A673 (cell line): ENCODE measurements around the gene SLC2A13.

Source experiments
- EZH2 ChIP-seq: fragments of 200-600 bp; sonication (generic); IDR thresholded peaks from 2 replicates; pipeline ENCODE4 v1.6.1; 2017; ENCODE audit warnings: borderline replicate concordance, low read depth, mild to moderate bottlenecking, mixed read lengths, antibody characterized with exemption, low read length; ENCODE audit not compliant: poor library complexity, severe bottlenecking
- TF ChIP-seq, protein P1 (sequence below): fragments of 300-800, 200-600 bp; sonication (generic); conservative IDR thresholded peaks from 2 replicates; pipeline ENCODE4 v1.5.1; 2017; ENCODE audit warnings: low read depth, mild to moderate bottlenecking, antibody characterized with exemption, low read length, moderate library complexity, mixed read lengths

GRCh38 chr12:40013847-40014246, 92.0 kb downstream of the SLC2A13 start:
- TF ChIP-seq, protein P1, sequence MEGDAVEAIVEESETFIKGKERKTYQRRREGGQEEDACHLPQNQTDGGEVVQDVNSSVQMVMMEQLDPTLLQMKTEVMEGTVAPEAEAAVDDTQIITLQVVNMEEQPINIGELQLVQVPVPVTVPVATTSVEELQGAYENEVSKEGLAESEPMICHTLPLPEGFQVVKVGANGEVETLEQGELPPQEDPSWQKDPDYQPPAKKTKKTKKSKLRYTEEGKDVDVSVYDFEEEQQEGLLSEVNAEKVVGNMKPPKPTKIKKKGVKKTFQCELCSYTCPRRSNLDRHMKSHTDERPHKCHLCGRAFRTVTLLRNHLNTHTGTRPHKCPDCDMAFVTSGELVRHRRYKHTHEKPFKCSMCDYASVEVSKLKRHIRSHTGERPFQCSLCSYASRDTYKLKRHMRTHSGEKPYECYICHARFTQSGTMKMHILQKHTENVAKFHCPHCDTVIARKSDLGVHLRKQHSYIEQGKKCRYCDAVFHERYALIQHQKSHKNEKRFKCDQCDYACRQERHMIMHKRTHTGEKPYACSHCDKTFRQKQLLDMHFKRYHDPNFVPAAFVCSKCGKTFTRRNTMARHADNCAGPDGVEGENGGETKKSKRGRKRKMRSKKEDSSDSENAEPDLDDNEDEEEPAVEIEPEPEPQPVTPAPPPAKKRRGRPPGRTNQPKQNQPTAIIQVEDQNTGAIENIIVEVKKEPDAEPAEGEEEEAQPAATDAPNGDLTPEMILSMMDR, result no peak
- TF ChIP-seq EZH2, result no peak
